ENCODE data around the gene KIAA1586.

- TF ChIP-seq, protein P1, sequence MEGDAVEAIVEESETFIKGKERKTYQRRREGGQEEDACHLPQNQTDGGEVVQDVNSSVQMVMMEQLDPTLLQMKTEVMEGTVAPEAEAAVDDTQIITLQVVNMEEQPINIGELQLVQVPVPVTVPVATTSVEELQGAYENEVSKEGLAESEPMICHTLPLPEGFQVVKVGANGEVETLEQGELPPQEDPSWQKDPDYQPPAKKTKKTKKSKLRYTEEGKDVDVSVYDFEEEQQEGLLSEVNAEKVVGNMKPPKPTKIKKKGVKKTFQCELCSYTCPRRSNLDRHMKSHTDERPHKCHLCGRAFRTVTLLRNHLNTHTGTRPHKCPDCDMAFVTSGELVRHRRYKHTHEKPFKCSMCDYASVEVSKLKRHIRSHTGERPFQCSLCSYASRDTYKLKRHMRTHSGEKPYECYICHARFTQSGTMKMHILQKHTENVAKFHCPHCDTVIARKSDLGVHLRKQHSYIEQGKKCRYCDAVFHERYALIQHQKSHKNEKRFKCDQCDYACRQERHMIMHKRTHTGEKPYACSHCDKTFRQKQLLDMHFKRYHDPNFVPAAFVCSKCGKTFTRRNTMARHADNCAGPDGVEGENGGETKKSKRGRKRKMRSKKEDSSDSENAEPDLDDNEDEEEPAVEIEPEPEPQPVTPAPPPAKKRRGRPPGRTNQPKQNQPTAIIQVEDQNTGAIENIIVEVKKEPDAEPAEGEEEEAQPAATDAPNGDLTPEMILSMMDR (IDR thresholded peaks at IDR 0.05), result no peak
- TF ChIP-seq POLR2A (IDR thresholded peaks at IDR 0.05), result no peak
- no peak for TF ChIP-seq EP300 (IDR thresholded peaks at IDR 0.05)
Observed at GRCh38 chr6:57085471-57085870, 39.0 kb downstream of the KIAA1586 start.

All from sigmoid colon (tissue), 4 donors.